PC-9 (cell line): ENCODE data around the gene CDK12.

ENCODE experiments used
- CTCF ChIP-seq: fragments of 200-600 bp; sonication (generic); conservative IDR thresholded peaks from 2 replicates; pipeline ENCODE4 v1.6.1; 2017; ENCODE audit warnings: mixed run types, antibody characterized with exemption, mild to moderate bottlenecking, moderate library complexity
- EZH2 ChIP-seq: fragments of 200-600 bp; sonication (generic); IDR thresholded peaks from 2 replicates; pipeline ENCODE4 v1.8.0; 2017; ENCODE audit warnings: antibody characterized with exemption, low read depth

- TF ChIP-seq CTCF (no peak), EZH2 (no peak)
Measured at GRCh38 chr17:39461926-39462569, 762 bp downstream of the CDK12 start.
